Right ventricle myocardium inferior (tissue), 1 donor: ENCODE data around the gene ZBTB11. TPM values are rescaled to one million over a fixed set of nuclear protein-coding genes. Genes with fewer than 3 reads are reported as not detected.
A peak's percentile ranks its signal among the peaks of the same experiment; 100 is the strongest.
"Not testable (repeated sequence)": the region's sequence is repeated elsewhere in the genome, so short reads cannot be mapped to it uniquely, and the experiment has no call there.

Experiments used
- ATAC-seq: fragments of 200-7000 bp; cut with Tn5 transposase; one replicate; pipeline ENCODE4 v1.9.1; 2020; ENCODE audit warnings: mild to moderate bottlenecking, moderate library complexity
- DNase-seq: peaks from one replicate; pipeline ENCODE4 v3.0.0; 2021; ENCODE audit errors: missing footprints
- intact Hi-C: fragments of 100-400 bp; cut with DNase I; formaldehyde crosslinking; loops from one replicate; pipeline ENCODE4 v1.11.0; 2022
- total RNA-seq: library from RNA; stranded (reverse); fragmentation: NEBNext Ultra II Directional; extraction: Animal tissue kit (Norgen Biotek cat#: 25700); gene quantifications from one replicate; pipeline ENCODE4 v1.2.1, GENCODE V29; 2021
- donor health status: DM: no; HTN: yes; CAD: no; lungs with severe emphysema.

Gene ZBTB11
- total RNA-seq, 1 donor from 2014 or later, result 9.7 TPM

DNA sequence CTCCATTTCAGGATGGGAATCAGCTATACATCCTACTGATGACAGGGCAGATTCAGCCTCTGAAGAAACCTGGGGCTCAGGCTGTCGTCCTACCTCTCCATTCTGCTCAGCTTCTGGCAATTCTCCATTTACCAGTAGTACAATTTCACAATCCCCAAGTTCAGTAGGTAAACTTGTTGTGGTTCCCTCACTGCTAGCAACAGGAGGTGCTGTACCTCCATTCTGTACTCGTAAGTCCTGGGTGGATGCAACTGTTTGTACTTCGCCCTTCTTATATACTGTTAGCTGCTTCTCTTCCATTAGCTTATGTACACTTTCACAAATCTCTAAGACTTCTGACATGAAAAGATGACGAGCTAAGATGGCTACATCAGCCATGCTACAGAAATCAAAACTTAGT is 11.6 kb downstream of the ZBTB11 start:
- intact Hi-C loops, result no loop called here
- DNase-seq, result no peak
- ATAC-seq, result no peak

DNA sequence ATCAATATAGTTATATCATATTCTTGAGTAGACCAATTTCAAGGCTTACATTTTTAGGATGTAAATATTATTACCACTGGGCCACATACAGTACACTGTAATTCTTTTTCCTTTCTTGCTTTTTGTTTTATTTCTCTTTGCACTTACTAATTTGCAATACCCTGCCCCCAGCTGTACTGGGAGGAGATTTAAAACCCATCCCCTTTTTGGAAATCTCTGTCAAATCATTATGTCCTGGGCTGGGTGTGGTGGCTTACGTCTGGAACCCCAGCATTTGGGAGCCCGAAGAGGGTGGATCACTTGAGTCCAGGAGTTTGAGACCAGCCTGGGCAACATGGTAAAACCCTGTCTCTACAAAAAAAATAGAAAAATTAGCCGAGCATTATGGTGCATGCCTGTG is 16.2 kb downstream of the ZBTB11 start:
- DNase-seq, result no peak
- intact Hi-C loops, result no loop called here
- no peak for ATAC-seq

DNA sequence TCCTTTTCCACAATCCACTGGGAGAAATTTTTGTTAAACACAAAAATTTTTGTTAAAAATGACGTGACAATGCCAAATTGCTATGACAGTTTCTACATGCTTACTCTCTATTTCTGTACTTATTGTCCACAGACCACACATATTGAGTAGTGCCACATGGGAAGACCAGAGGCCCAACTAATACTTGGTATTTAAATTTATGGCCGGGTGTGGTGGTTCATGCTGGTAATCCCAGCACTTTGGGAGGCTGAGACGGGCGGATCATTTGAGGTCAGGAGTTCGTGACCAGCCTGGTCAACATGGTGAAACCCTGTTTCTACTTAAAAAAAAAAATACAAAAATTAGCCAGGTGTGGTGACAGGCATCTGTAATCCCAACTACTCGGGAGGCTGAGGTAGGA is 20.3 kb downstream of the ZBTB11 start:
- ATAC-seq (no peak), DNase-seq (no peak)
- intact Hi-C loops, result no loop called here

DNA sequence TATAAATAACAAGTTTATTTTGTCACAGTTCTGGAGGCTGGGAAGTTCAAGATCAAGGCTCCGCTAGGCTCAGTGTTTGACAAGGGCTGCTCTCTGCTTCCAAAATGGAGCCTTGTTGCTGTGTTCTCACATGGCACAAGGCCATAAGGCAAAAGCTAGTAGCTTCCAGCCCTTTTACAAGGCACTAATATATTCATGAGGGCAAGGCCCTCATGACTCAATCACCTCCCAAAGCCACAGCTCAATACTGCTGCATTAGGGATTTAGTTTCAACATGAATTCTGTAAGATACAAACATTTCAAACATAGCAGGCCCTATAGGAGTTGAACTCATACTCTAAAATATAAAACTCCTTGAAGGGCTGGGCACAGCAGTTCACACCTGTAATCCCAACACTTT is 30.2 kb downstream of the ZBTB11 start:
- intact Hi-C loops, result no loop called here
- ATAC-seq (no peak), DNase-seq (no peak)

DNA sequence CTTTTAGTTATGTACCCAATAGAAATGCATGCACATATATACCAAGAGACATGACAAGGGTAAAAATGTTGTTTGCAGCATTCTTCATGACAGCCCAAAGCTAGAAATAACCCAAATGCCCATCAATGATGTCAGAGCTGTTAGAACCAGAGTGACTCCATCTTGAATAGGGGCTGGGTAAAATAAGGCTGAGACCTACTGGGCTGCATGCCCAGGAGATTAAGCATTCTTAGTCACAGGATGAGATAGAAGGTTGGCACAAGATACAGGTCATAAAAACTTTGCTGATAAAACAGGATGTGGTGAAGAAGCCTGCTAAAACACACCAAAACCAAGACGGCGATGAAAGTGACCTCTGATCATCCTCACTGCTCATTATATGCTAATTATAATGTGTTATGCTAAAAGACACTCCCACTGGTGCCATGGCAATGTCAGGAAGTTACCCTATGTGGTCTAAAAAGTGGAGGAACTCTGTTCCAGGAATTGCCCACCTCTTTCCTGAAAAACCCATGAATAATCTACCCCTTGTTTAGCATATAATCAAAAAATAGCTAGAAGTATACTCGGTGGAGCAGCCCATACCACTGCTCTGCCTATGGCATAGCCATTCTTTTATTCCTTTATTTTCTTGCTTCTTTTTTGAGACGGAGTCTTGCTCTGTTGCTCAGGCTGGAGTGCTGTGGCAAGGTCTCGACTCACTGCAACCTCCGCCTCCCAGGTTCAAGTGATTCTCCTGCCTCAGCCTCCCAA is 32.9 kb downstream of the ZBTB11 start:
- no peak for DNase-seq
- intact Hi-C loops, result no loop called here
- ATAC-seq, result no peak

DNA sequence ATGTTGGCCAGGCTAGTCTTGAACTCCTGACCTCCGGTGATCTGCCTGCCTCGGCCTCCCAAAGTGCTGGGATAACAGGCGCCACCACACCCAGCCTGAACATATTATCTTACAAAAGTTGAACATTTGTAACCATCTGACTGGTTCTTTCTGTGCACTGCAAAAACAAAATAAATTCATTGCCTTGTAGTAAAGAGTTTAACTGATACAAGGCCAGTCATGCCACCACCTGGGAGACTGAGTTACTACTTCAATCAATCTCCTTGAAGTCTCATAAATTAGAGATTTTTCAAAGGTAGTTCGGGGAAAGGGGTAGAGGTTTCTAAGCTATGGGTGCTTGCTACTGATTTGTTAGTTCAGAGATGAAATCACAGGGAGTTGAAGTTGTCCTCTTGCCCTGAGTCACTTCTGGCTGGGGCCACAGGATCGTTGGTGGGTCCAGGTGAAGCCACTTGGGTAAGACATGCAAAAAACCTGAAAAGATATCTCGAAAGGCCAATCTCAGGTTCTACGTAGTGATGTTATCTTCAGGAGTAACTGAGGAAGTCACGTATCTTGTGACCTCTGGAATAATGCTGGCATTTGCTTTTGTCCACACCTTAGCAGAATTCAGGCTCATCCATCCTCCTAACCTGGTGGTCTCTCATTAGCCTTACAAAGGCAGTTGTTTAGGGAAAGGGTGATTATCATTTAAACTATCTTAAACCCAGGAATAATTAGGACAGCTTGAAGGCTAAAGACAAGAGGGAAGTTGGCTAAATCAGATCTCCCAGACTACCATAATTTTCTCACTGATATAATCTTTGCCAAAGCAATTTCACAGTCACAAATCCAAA is 33.7 kb downstream of the ZBTB11 start:
- intact Hi-C loops, result no loop called here
- no peak for DNase-seq
- ATAC-seq, result no peak

DNA sequence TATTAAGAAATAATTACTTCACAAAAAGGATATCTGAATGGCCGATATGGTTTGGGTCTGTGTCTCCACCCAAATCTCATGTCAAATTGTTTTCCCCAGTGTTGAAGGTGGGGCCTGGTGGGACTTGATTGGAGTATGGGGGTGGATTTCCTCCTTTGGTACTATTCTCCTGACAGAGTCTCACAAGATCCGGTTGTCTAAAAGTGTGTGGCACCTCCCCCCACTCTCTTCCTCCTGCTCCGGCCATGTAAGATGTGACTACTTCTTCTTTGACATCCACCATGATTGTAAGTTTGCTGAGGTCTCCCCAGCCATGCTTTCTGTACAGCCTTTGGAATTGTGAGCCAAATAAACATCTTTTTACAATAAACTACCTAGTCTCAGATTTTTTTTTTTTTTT is 34.5 kb downstream of the ZBTB11 start:
- intact Hi-C loops, result no loop called here
- no peak for DNase-seq
- ATAC-seq, result no peak

DNA sequence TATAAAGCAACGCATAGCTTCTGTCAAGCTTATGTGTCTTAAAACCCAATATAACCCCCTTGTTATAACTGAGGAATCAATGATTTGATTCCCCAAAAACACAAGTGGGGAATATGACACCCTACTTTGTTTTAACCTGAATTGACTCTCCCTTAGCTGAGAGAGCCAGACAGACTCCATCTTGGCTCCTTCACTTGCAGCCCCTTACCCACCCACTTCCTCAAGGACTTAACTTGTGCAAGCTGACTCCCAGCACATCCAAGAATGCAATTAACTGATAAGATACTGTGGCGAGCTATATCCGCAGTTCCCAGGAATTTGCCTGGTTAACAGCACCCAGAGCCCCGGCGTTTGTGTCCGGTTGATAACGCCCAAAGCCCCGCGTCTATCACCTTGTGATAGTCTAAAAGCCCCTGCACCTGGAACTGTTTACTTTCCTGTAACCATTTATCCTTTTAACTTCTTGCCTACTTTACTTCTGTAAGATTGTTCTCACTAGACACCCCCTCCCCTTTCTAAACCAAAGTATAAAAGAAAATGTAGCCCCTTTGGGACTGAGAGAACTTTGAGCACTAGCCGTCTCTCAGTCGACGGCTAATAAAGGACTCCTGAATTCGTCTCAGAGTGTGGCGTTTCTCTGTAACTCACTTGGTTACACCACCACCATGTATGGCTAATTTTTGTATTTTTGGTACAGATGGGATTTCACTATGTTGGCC is 35.4 kb downstream of the ZBTB11 start:
- intact Hi-C loops, ATAC-seq, DNase-seq: not testable (repeated sequence)

DNA sequence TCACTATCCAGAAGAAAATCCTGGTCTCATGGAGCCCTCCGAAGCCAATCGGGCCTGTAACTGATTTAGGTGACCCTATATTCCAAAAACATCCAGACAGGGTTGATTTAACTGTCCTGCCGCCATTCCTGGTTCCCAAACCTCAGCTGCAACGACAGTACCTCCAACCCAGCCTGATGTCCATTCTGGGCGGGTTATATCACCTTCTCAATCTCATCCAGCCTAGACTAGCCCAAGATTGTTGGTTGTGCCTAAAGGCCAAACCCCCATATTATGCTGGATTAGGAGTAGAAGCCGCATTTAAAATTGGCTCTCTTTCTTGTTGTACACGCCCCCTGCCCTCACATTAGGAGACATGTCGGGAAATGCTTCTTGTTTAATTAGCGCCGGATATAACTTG is 36.7 kb downstream of the ZBTB11 start:
- DNase-seq (no peak), ATAC-seq (no peak)
- intact Hi-C loops, result no loop called here

DNA sequence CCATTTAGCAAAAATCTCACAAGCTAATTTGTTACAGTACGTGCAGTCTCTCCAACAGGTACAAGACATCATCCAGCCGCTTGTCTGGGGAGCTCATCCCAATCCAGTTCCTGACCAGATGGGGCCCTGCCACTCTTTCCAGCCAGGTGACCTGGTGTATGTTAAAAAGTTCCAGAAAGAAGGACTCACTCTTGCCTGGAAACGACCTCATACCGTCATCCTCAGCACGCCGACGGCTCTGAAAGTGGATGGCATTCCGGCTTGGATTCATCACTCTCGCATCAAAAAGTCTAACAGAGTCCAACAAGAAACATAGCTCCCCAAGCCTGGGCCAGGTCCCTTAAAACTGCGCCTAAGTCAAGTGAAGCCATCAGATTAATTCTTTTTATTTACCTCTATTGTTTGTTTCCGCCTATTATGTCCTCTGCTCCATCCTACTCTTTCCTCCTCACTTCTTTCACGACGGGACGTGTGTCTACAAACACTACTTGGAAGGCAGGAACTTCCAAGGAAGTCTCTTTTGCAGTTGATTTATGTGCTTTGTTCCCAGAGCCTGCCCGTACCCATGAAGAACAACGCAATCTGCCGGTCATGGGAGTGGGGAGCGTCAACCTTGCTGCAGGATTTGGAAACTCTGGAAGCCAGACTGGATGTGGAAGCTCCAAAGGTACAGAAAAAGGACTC is 37.5 kb downstream of the ZBTB11 start:
- ATAC-seq, result no peak
- DNase-seq, result no peak
- intact Hi-C loops, result loop anchor here (5.0 kb wide), 1 partner anchor 67 kb away; the partner anchor contains the start of gene PCNP

DNA sequence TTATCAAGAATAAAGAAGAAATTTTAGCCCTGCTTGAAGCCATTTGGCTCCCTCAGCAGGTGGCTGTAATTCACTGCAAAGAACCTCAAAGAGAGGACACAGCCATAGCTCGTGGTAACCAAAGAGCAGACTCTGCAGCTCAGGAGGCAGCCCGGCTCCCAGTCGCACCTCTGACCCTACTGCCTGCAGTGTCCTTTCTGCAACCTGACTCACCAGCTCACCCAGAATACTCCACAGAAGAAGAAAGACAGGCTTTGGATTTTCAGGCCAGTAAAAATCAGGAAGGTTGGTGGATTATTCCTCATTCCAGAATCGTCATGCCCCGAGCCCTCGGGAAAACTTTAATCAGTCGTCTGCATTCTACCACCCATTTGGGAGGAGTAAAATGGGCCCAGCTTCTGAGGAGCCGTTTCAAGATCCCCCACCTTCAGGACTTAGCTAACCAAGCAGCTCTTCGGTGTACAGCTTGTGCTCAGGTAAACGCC is 38.6 kb downstream of the ZBTB11 start:
- intact Hi-C loops, result loop anchor here (5.0 kb wide), 1 partner anchor 66 kb away; the partner anchor contains the start of gene PCNP
- no peak for DNase-seq

DNA sequence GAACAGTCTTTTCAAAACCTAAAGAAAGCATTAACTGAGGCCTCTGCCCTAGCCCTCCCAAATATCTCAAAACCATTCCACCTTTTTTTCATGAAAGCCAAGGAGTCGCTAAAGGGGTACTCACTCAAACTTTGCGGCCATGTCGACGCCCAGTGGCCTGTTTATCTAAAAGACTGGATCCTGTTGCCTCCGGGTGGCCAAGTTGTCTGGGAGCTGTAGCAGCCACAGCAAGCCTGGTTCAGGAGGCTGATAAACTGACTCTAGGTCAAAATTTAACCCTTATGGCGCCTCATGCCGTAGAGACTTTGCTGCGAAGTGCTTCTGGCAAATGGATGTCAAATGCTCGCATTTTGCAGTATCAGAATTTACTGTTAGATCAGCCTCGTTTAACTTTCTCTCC is 39.5 kb downstream of the ZBTB11 start:
- DNase-seq (no peak), ATAC-seq (no peak)
- intact Hi-C loops, result loop anchor here (5.0 kb wide), 1 partner anchor 65 kb away; the partner anchor contains the start of gene PCNP

More for the DNA sequence above, 38.6 kb downstream of the ZBTB11 start:
- ATAC-seq, result no peak

DNA sequence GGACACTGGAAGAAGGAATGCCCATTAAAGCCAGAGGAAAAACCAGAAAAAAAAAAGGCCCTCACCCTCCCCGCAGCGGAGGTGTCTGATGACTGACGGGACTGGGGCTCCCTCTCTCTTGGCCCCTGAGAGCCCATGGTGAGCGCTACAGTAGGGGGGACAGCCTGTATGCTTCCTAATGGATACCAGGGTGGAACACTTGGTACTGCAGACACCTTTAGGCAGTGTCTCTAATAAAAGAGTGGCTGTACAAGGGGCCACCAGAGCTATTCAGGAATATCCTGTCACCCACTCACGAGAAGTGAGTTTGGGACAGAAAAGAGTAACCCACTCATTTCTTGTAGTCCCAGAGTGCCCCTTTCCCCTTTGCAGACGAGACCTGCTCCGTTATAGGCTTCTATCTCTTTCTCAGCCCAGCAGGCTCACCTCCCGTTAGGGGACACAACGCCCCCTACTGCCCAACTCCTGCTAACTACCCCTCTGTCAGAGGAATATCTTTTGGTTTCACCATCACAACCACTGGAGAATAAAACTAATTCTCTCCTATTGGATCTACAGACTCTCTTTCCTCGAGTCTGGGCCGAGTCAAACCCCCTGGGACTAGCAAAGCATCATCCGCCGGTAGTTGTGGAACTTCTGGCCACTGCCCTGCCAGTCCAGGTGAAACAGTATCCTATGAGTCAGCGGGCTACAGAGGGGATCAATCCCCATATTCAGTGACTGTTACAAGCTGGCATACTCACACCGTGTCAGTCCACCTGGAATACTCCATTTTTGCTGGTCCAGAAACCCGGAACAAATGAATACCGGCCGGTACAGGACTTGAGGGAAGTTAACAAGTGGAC is 40.8 kb downstream of the ZBTB11 start:
- ATAC-seq (peak; percentile 63), DNase-seq (no peak)
- intact Hi-C loops, result loop anchor here (5.0 kb wide), 1 partner anchor 64 kb away; the partner anchor contains the start of gene PCNP

DNA sequence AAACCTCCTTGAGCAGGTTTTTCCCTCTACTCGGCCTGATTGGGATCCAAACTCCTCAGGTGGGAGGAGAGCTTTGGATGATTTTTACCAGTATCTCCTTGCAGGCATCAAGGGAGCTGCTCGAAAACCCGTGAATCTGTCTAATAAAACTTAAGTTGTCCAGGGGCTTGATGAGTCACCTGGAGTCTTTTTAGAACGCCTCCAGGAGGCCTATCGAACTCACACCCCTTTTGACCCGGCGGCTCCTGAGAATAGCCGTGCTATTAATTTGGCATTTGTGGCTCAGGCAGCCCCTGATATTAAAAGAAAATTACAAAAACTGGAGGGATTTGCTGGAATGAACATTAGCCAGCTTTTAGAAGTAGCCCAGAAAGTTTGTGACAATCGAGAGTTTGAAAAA is 41.6 kb downstream of the ZBTB11 start:
- DNase-seq (no peak), ATAC-seq (no peak)
- intact Hi-C loops, result loop anchor here (5.0 kb wide), 1 partner anchor 63 kb away; the partner anchor contains the start of gene PCNP

DNA sequence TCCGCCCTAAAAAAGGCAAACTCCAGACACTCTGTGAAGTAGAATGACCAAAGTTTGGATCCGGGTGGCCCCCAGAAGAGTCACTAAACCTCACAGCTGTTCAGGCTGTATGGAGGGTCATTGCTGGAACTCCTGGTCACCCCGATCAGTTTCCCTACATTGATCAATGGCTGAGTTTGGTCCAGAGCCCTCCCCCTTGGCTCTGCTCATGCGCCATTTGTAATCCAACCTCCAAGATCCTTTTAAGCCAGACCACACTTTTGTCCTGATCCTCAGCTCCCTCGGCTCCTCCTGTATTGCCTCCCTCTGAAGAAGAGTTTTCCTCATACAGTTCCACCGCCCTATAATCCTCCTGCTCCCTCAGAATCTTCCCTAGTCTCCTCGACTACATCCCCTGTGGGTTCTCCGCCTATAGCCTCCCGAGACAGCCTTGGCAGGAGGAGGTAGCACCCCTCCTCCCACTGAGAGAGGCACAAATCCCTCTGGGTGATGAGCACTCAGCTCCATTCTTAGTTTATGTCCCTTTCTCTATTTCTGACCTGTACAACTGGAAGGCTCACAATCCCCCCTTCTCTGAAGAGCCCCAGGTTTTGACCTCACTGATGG is 42.2 kb downstream of the ZBTB11 start:
- no peak for DNase-seq
- intact Hi-C loops, result loop anchor here (5.0 kb wide), 1 partner anchor 62 kb away; the partner anchor contains the start of gene PCNP
- ATAC-seq, result no peak

DNA sequence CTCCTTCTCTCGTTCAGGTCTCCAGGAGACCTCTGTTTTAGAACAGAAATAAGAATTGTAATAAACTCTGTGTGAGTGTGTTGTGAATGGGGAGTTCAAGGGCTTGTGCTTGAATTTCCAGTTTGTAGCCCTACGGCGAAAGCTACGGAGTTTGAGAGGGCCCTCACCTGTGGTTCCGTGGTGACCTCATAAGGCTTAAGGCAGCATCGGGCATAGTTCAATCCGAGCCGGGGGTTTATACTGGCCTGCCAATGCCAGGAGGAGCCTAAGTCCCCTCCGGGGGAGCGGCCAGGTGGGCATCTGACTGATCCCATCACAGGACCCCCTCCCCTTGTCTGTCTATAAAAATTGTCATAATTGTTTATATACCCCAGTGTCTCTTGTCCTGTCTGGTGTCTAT is 43.7 kb downstream of the ZBTB11 start:
- intact Hi-C loops, result no loop called here
- no peak for DNase-seq
- no peak for ATAC-seq

DNA sequence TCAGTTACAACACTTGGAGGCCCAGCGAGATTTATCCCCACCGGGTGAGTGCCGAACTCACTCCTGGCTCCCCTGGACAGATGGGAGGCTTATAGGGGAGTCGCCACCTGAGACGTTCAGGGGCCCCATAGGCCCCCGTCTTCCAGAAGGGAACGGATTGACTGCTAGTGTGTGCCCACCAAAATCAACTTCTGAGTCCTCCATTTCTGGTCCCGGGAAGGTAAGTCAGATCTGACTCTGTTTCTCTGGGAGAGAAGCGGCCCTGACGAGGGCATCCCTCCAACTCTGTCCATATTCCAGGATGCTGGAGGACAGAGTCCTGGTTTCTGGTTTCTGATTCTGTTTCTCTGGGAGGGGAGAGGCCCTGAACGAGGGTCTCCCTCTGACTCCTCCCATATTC is 44.3 kb downstream of the ZBTB11 start:
- ATAC-seq, result no peak
- DNase-seq, result no peak
- intact Hi-C loops, result no loop called here
